Heart left ventricle (tissue), 16 donors: ENCODE measurements around the gene GPR27. TPM values are rescaled to one million over a fixed set of nuclear protein-coding genes. Genes with fewer than 3 reads are reported as not detected.

Experiments
- ATAC-seq, 4 donors: fragments of 200-7000 bp; cut with Tn5 transposase; one replicate each; pipeline ENCODE4 v1.9.1; 2020 to 2022; ENCODE audit warnings: moderate library complexity in 4 of 4, mild to moderate bottlenecking in 3 of 4, moderate number of reproducible peaks in 1 of 4
- DNase-seq, 5 donors: peaks; one replicate each; pipeline ENCODE4 v3.0.0-alpha.2; 2020
- H3K27ac ChIP-seq, 12 donors: fragments of 200-600 bp; sonication (generic) in 4 of 12; one replicate each; pipeline versions ENCODE4 v1.5.0 to v1.8.0; 2016 to 2022; ENCODE audit warnings: mild to moderate bottlenecking in 2 of 12
- H3K27me3 ChIP-seq, 9 donors: fragments of 200-600 bp; sonication (generic) in 2 of 9; one replicate each; pipeline versions ENCODE4 v1.5.1 to v1.8.0; 2016 to 2022; ENCODE audit warnings: mild to moderate bottlenecking in 3 of 9
- H3K36me3 ChIP-seq, 9 donors: fragments of 200-600 bp; sonication (generic) in 2 of 9; one replicate each; pipeline versions ENCODE4 v1.5.0 to v1.8.0; 2018 to 2022; ENCODE audit warnings: mild to moderate bottlenecking in 2 of 9
- H3K4me1 ChIP-seq, 12 donors: fragments of 200-600 bp; sonication (generic) in 4 of 12; one replicate each; pipeline versions ENCODE4 v1.5.0 to v1.8.0; 2016 to 2022; ENCODE audit warnings: mild to moderate bottlenecking in 3 of 12
- H3K4me3 ChIP-seq, 12 donors: fragments of 200-600 bp; sonication (generic) in 4 of 12; one replicate each; pipeline versions ENCODE4 v1.5.0 to v1.8.0; 2017 to 2022; ENCODE audit warnings: mild to moderate bottlenecking in 9 of 12, moderate library complexity in 4 of 12
- H3K9me3 ChIP-seq, 12 donors: fragments of 200-600 bp; sonication (generic) in 4 of 12; one replicate each; pipeline versions ENCODE4 v1.5.0 to v1.8.0; 2016 to 2022; ENCODE audit warnings: mild to moderate bottlenecking in 1 of 12
- POLR2A ChIP-seq, 2 donors: fragments of 450-650 bp; IDR thresholded peaks; one replicate each; pipeline ENCODE4 v1.6.1; 2017; ENCODE audit warnings: antibody characterized with exemption in 2 of 2, mild to moderate bottlenecking in 2 of 2, moderate library complexity in 2 of 2
- WGBS, 4 donors: extraction: QIAGEN DNeasy Blood & Tissue Kit in 2 of 4; methylation state at CpG; one replicate each; pipeline versions ENCODE4 v1.1.5 to v1.1.7; 2013 to 2018; 5-methylcytosine and 5-hydroxymethylcytosine counted together
- intact Hi-C, 10 donors: fragments of 100-400 bp; cut with DNase I; formaldehyde crosslinking; loops; one replicate each; pipeline versions ENCODE4 v1.11.1 to v1.14.2; 2022
- polyA plus RNA-seq, 2 donors: library from polyadenylated mRNA; stranded (reverse); fragments of 200-250 nt; gene quantifications; one replicate each; pipeline ENCODE4 v1.2.3, GENCODE V29; 2013
- total RNA-seq, 9 donors: library from RNA; depleted of rRNA in 2 of 9; stranded (reverse); fragments of >200 nt in 2 of 9; fragmentation: NEBNext Ultra II Directional in 3 of 9; extraction: Animal tissue kit (Norgen Biotek cat#: 25700) in 3 of 9; gene quantifications; one replicate each; pipeline versions ENCODE4 v1.1.0 to v1.2.4, GENCODE V29; 2016 to 2023
- TF ChIP-seq, protein P1 (sequence below), 12 donors: fragments of 200-600 bp; sonication (generic) in 4 of 12; IDR thresholded peaks; one replicate each; pipeline versions ENCODE4 v1.5.0 to v1.8.0; 2018 to 2022; ENCODE audit warnings: antibody characterized with exemption in 12 of 12, mild to moderate bottlenecking in 5 of 12
- donor health status: ischemic (EF 13 %, LVEDD 7.1; RV severe dilation, severe dysfunction).
- donor health status: healthy with polysubstance abuse.
- donor health status: DM: no; HTN: yes; CAD: no.
- donor health status: DM: no; HTN: no; CAD: no.
- donor health status: ischemic (EF 25% LVEDD 6.9; RV normal size, moderate dysfunction).
- donor health status: ischemic (EF 25% LVEDD 5.7; RV mildly dilated, moderate dysfunction).
- donor health status: healthy.
- donor health status: DM: yes; HTN: yes; CAD: no.
- donor health status: ischemic (EF 35%, LVEDD 5.7; RV mildly dilated, moderate dysfunction).
- donor health status: nonischemic (EF 11% LVEDD 7.7; RV severe dilation, severe dysfunction).
- donor health status: DM: yes; HTN: yes; CAD: no.
- donor health status: PGD.
- donor health status: ischemic (EF 29% LVEDD 5.4; RV normal size, mild dysfunction).
- donor health status: nonischemic (EF 23%, LVEDD 6.1; RV moderate dilation, normal function).

Gene GPR27
- total and polyA plus RNA-seq, 11 donors = 0.57 to 8.0 (median 5.0) TPM

DNA sequence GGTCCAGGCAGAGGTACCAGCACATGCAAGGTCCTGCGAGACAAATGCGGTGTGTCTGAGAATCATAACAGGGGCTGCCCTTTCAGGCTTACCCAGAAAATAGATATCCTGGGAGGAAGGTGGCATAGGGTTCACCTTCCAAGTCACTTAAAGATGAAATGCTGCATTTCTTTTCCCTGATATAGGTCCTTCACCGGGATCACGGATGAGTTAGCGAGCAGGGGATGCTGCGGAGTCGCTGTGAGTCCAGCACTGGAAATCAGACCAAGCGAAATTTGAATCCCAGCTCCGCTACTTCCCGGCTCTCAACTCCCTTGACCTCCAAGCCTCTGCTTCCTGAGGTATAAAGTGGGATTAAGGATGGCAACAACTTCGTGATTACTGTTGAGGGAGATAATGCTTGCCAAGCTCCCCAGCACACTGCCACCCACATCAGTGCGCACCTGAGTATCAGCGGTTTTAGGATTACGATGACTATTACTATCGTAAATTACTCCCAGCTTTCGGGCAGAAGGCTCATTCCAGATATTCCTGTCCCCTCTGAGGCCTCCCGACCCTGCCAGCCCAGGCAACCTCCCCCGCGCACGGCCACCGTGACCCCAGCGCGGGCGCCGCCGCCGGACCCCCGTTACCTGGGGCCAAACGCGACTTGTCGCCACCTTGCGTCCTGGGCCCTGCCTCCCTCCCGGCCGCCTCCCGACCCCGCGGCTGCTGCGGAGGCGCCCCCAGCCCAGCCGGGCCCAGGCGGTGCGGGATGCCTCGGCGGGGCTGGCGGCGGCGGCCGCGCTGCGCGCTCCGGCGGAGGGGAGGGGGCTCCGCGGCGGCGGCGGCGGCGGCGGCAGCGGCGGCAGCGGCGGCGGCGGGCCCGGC, 589 bp upstream of the GPR27 start:
- ATAC-seq = no peak
- WGBS, 4 donors = 8 to 21% (median 12%) methylated on average over 22 to 68 of the region's 68 CpGs

DNA sequence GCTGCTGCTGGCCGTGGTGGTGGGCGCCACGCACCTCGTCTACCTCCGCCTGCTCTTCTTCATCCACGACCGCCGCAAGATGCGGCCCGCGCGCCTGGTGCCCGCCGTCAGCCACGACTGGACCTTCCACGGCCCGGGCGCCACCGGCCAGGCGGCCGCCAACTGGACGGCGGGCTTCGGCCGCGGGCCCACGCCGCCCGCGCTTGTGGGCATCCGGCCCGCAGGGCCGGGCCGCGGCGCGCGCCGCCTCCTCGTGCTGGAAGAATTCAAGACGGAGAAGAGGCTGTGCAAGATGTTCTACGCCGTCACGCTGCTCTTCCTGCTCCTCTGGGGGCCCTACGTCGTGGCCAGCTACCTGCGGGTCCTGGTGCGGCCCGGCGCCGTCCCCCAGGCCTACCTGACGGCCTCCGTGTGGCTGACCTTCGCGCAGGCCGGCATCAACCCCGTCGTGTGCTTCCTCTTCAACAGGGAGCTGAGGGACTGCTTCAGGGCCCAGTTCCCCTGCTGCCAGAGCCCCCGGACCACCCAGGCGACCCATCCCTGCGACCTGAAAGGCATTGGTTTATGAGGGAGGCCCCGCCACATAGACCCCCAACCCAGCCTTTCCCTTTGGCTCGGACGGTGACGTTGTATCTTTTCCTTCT, 1.1 kb downstream of the GPR27 start:
- H3K27ac ChIP-seq = no peak overlapping the region
- DNase-seq (no peak), ATAC-seq (peak in 1 of 4 donors; percentile 35)
- peak overlapping the region in 9 of 12 donors; percentile 41 to 67 (median 56) for H3K4me3 ChIP-seq
- peaks cover 0 to 17% (median 0%) of the 10 kb centered on the region in 12 donors for H3K4me1 ChIP-seq
- intact Hi-C loops = no loop called here
- no peaks in the 10 kb centered on the region for H3K36me3 ChIP-seq
- TF ChIP-seq, protein P1, sequence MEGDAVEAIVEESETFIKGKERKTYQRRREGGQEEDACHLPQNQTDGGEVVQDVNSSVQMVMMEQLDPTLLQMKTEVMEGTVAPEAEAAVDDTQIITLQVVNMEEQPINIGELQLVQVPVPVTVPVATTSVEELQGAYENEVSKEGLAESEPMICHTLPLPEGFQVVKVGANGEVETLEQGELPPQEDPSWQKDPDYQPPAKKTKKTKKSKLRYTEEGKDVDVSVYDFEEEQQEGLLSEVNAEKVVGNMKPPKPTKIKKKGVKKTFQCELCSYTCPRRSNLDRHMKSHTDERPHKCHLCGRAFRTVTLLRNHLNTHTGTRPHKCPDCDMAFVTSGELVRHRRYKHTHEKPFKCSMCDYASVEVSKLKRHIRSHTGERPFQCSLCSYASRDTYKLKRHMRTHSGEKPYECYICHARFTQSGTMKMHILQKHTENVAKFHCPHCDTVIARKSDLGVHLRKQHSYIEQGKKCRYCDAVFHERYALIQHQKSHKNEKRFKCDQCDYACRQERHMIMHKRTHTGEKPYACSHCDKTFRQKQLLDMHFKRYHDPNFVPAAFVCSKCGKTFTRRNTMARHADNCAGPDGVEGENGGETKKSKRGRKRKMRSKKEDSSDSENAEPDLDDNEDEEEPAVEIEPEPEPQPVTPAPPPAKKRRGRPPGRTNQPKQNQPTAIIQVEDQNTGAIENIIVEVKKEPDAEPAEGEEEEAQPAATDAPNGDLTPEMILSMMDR (IDR thresholded peaks at IDR 0.05) = no peak
- TF ChIP-seq POLR2A (IDR thresholded peaks at IDR 0.05) = no peak
- H3K27me3 ChIP-seq = peaks cover 0 to 35% (median 15%) of the 10 kb centered on the region in 9 donors
- no peaks in the 10 kb centered on the region for H3K9me3 ChIP-seq
- WGBS, 4 donors = 12 to 38% (median 24%) methylated on average over 7 to 65 of the region's 65 CpGs

More for the DNA sequence above, 589 bp upstream of the GPR27 start:
- intact Hi-C loops = no loop called here
- no peaks in the 10 kb centered on the region for H3K36me3 ChIP-seq
- H3K4me1 ChIP-seq = peaks cover 0 to 17% (median 0%) of the 10 kb centered on the region in 12 donors
- H3K27me3 ChIP-seq = peaks cover 0 to 35% (median 11%) of the 10 kb centered on the region in 9 donors
- peak overlapping the region in 10 of 12 donors; percentile 41 to 67 (median 53) for H3K4me3 ChIP-seq
- no peak overlapping the region for H3K27ac ChIP-seq
- no peak for TF ChIP-seq POLR2A (IDR thresholded peaks at IDR 0.05)
- TF ChIP-seq, protein P1 (IDR thresholded peaks at IDR 0.05) = no peak
- H3K9me3 ChIP-seq = no peaks in the 10 kb centered on the region
- no peak for DNase-seq

DNA sequence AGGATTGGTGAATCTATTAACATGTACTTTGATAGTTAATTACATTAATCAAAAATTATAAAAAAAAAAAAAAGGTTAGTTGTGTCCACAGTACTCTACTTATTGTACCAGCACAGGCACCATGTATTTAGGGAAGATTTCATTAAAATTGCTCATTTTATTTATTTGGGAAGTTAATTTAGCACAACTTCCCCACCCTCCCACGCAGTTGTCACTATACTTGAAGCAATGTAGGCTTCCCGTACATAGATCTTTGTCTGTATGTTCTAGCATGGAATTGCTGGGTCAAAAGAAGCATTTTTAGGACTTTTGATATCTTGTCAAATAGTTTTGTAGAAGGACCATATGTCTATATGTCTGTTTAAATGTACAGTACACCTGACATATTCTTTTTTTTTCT, 4.4 kb downstream of the GPR27 start:
- intact Hi-C loops = no loop called here
- H3K27me3 ChIP-seq = peaks cover 0 to 44% (median 8%) of the 10 kb centered on the region in 9 donors
- WGBS, 4 donors = 83 to 97% (median 84%) methylated on average over 2 of the region's 2 CpGs

More for the DNA sequence above, 4.4 kb downstream of the GPR27 start:
- Histone ChIP-seq H3K27ac (no peak overlapping the region), H3K9me3 (no peaks in the 10 kb centered on the region), H3K36me3 (no peaks in the 10 kb centered on the region), H3K4me1 (peaks cover 0 to 14% (median 0%) of the 10 kb centered on the region in 12 donors), H3K4me3 (no peak overlapping the region)
- no peak for ATAC-seq
- TF ChIP-seq POLR2A (IDR thresholded peaks at IDR 0.05) = no peak
- TF ChIP-seq, protein P1 (IDR thresholded peaks at IDR 0.05) = no peak
- DNase-seq = no peak
